RWPE2 (cell line): Measurements from ENCODE around the gene CHCHD2.
"Not testable (repeated sequence)": the region's sequence is repeated elsewhere in the genome, so short reads cannot be mapped to it uniquely, and the experiment has no call there.

Source experiments
- ATAC-seq: fragments of 200-7000 bp; cut with Tn5 transposase; 3 replicates; pipeline ENCODE4 v1.9.1; 2021; ENCODE audit warnings: low read depth
- DNase-seq: peaks from one replicate; pipeline ENCODE4 v3.0.0-alpha.2; 2020; ENCODE audit warnings: low spot score
- H3K27ac ChIP-seq: fragments of 450-650 bp; 2 replicates; pipeline ENCODE4 v1.5.1; 2017; ENCODE audit warnings: mild to moderate bottlenecking; ENCODE audit not compliant: poor library complexity, severe bottlenecking
- H3K27me3 ChIP-seq: fragments of 250-450 bp; sonication (Bioruptor Pico); 2 replicates; pipeline ENCODE4 v1.5.1; 2021; ENCODE audit warnings: mild to moderate bottlenecking, moderate library complexity; ENCODE audit not compliant: insufficient read depth, poor library complexity, severe bottlenecking
- H3K36me3 ChIP-seq: fragments of 250-450 bp; sonication (Bioruptor Pico); 2 replicates; pipeline ENCODE4 v1.5.1; 2020; ENCODE audit warnings: low read depth, mild to moderate bottlenecking, moderate library complexity
- H3K4me1 ChIP-seq: fragments of 250-450 bp; sonication (Bioruptor Pico); 2 replicates; pipeline ENCODE4 v1.5.1; 2021; ENCODE audit warnings: mild to moderate bottlenecking, moderate library complexity; ENCODE audit not compliant: insufficient read depth, poor library complexity, severe bottlenecking
- H3K4me3 ChIP-seq: fragments of 250-450 bp; sonication (Bioruptor Pico); 2 replicates; pipeline ENCODE4 v1.5.1; 2021; ENCODE audit warnings: mild to moderate bottlenecking, moderate library complexity; ENCODE audit not compliant: severe bottlenecking
- H3K9me3 ChIP-seq: fragments of 250-450 bp; sonication (Bioruptor Pico); 2 replicates; pipeline ENCODE4 v1.5.1; 2021; ENCODE audit warnings: mild to moderate bottlenecking, moderate library complexity; ENCODE audit not compliant: severe bottlenecking
- CTCF ChIP-seq: fragments of 450-650 bp; IDR thresholded peaks from one replicate; pipeline ENCODE4 v1.5.1; 2017; ENCODE audit warnings: mild to moderate bottlenecking, moderate library complexity; ENCODE audit not compliant: poor library complexity, severe bottlenecking

CHCHD2 gene

GRCh38 chr7:56077681-56078080, 28.6 kb downstream of the CHCHD2 start:
- H3K27me3 ChIP-seq = no peaks in the 10 kb centered on the region
- no peak for TF ChIP-seq CTCF
- no peaks in the 10 kb centered on the region for H3K4me1 ChIP-seq
- DNase-seq = no peak
- peaks cover 30% of the 10 kb centered on the region for H3K36me3 ChIP-seq
- H3K4me3 ChIP-seq = no peak overlapping the region
- no peaks in the 10 kb centered on the region for H3K9me3 ChIP-seq
- no peak for ATAC-seq
- H3K27ac ChIP-seq = no peak overlapping the region

- peaks cover 58% of the 10 kb centered on the region for H3K36me3 ChIP-seq
- no peaks in the 10 kb centered on the region for H3K27me3 ChIP-seq
- ATAC-seq (peak; percentile 96), DNase-seq (peak; percentile 71)
- H3K4me3 ChIP-seq = no peak overlapping the region
- no peak overlapping the region for H3K27ac ChIP-seq
- no peaks in the 10 kb centered on the region for H3K9me3 ChIP-seq
- H3K4me1 ChIP-seq = no peaks in the 10 kb centered on the region
- peak; percentile 92 for TF ChIP-seq CTCF
Observed at GRCh38 chr7:56074371-56074791, 31.9 kb downstream of the CHCHD2 start.

- H3K4me1 ChIP-seq = peaks cover 18% of the 10 kb centered on the region
- not testable (repeated sequence) for H3K4me3 ChIP-seq, H3K27me3 ChIP-seq, H3K27ac ChIP-seq, DNase-seq, H3K9me3 ChIP-seq, ATAC-seq
- peaks cover 67% of the 10 kb centered on the region for H3K36me3 ChIP-seq
Observed at GRCh38 chr7:56066376-56066775, 39.9 kb downstream of the CHCHD2 start.

GRCh38 chr7:56063882-56064625, 42.2 kb downstream of the CHCHD2 start, which contains the start of gene SUMF2:
Gene SUMF2, plus strand, starts transcription at chr7:56064286. Its CDS starts 26 bp downstream, at chr7:56064312.
- ATAC-seq (peak; percentile 84), DNase-seq (peak; percentile 84)
- Histone ChIP-seq H3K36me3 (peaks cover 66% of the 10 kb centered on the region), H3K27me3 (no peaks in the 10 kb centered on the region), H3K4me3 (peak within 1 kb of the TSS; percentile 88), H3K9me3 (no peaks in the 10 kb centered on the region), H3K27ac (peak within 1 kb of the TSS; percentile 69), H3K4me1 (peaks cover 22% of the 10 kb centered on the region)
- TF ChIP-seq CTCF = no peak

- Histone ChIP-seq H3K27me3 (no peaks in the 10 kb centered on the region), H3K9me3 (no peaks in the 10 kb centered on the region), H3K27ac (peak overlapping the region; percentile 69), H3K4me1 (peaks cover 22% of the 10 kb centered on the region), H3K4me3 (no peak overlapping the region), H3K36me3 (peaks cover 67% of the 10 kb centered on the region)
- TF ChIP-seq CTCF = no peak
- ATAC-seq (peak; percentile 16; the same call in 2 of the 3 replicates), DNase-seq (no peak)
Observed at GRCh38 chr7:56063500-56063881, 42.8 kb downstream of the CHCHD2 start.
